Omental fat pad (tissue), 4 donors: ENCODE results near the gene MDP1. TPM values are rescaled to one million over a fixed set of nuclear protein-coding genes. Genes with fewer than 3 reads are reported as not detected.

ENCODE experiments used
- ATAC-seq: fragments of 150-250 bp; one replicate; pipeline ENCODE4 v1.9.1; 2016; ENCODE audit warnings: mild to moderate bottlenecking, moderate library complexity; ENCODE audit not compliant: low FRiP score
- DNase-seq: peaks from one replicate; pipeline ENCODE4 v3.0.0-alpha.2; 2019; ENCODE audit warnings: low spot score
- small RNA-seq: library from RNA; depleted of rRNA; stranded (forward); fragments of <200 nt; gene quantifications from one replicate; pipeline ENCODE3, GENCODE V24; 2016
- total RNA-seq, 4 donors: library from RNA; depleted of rRNA; stranded (reverse); fragments of >200 nt; gene quantifications; one replicate each; pipeline ENCODE4 v1.1.0, GENCODE V29; 2016
- TF ChIP-seq, protein P1 (sequence below), 3 donors: fragments of 450-650 bp; IDR thresholded peaks; one replicate each; pipeline ENCODE4 v1.5.1; 2016 to 2017; ENCODE audit warnings: antibody characterized with exemption in 3 of 3, mild to moderate bottlenecking in 3 of 3, moderate library complexity in 2 of 3

MDP1 gene
- total RNA-seq, 4 donors from 2014 or later = 9.0 to 18.1 (median 12.5) TPM

DNA sequence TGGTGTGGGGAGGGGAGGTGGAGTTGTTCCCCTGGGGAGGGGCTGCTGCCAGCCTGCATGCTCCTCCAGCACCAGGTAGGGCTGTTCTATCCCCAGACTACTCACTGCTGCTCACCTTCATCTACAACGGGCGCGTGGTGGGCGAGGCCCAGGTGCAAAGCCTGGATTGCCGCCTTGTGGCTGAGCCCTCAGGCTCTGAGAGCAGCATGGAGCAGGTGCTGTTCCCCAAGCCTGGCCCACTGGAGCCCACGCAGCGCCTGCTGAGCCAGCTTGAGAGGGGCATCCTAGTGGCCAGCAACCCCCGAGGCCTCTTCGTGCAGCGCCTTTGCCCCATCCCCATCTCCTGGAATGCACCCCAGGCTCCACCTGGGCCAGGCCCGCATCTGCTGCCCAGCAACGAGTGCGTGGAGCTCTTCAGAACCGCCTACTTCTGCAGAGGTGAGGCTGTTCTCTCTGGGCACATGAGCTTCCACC, 51.3 kb downstream of the MDP1 start:
- DNase-seq (no peak), ATAC-seq (no peak)
- TF ChIP-seq, protein P1, sequence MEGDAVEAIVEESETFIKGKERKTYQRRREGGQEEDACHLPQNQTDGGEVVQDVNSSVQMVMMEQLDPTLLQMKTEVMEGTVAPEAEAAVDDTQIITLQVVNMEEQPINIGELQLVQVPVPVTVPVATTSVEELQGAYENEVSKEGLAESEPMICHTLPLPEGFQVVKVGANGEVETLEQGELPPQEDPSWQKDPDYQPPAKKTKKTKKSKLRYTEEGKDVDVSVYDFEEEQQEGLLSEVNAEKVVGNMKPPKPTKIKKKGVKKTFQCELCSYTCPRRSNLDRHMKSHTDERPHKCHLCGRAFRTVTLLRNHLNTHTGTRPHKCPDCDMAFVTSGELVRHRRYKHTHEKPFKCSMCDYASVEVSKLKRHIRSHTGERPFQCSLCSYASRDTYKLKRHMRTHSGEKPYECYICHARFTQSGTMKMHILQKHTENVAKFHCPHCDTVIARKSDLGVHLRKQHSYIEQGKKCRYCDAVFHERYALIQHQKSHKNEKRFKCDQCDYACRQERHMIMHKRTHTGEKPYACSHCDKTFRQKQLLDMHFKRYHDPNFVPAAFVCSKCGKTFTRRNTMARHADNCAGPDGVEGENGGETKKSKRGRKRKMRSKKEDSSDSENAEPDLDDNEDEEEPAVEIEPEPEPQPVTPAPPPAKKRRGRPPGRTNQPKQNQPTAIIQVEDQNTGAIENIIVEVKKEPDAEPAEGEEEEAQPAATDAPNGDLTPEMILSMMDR (IDR thresholded peaks at IDR 0.05) = no peak

Small RNA genes within 50 kb of the gene (small RNA-seq; reads per million reads assigned to genes)
- gene AL136295.4 (not detected), gene CHMP4A (not detected), gene IPO4 (not detected), gene IRF9 (not detected), gene MDP1 (not detected)

Other genes starting within 250 kb of the MDP1 start
- gene DHRS4L2, start 227.1 kb downstream of the MDP1 start, total RNA-seq = 10 to 100 TPM; 10.6 to 17.7 (median 15.2) TPM
- under 1 TPM; 0.06 to 0.72 (median 0.30) TPM for gene CARMIL3, start 164.1 kb downstream of the MDP1 start, total RNA-seq
- not detected for gene CPNE6, start 144.5 kb downstream of the MDP1 start, total RNA-seq
- 10 to 100 TPM; 33.6 to 53.4 (median 42.9) TPM for gene PCK2, start 121.8 kb downstream of the MDP1 start, total RNA-seq
- gene DCAF11, start 101.3 kb downstream of the MDP1 start, total RNA-seq = 10 to 100 TPM; 50.1 to 76.0 (median 54.4) TPM
- gene NRL, start 101.1 kb downstream of the MDP1 start, total RNA-seq = 1 to 10 TPM in 3 of 4 donors, under 1 TPM in 1; 0.94 to 4.3 (median 1.3) TPM
- gene FITM1, start 85.4 kb downstream of the MDP1 start, total RNA-seq = 1 to 10 TPM in 2 of 4 donors, under 1 TPM in 1, not detected in 1; 0.96 to 2.8 (median 1.2) TPM
- gene PSME1, start 79.9 kb downstream of the MDP1 start, total RNA-seq = 100 to 1,000 TPM in 1 of 4 donors, 10 to 100 TPM in 3; 89.1 to 158 (median 96.8) TPM
- 10 to 100 TPM in 2 of 4 donors, 1 to 10 TPM in 2; 6.3 to 15.3 (median 10.0) TPM for gene EMC9, start 74.5 kb downstream of the MDP1 start, total RNA-seq
- gene PSME2, start 69.5 kb downstream of the MDP1 start, total RNA-seq = 10 to 100 TPM; 32.8 to 86.4 (median 70.3) TPM
- 10 to 100 TPM; 26.6 to 64.2 (median 37.8) TPM for gene RNF31, start 68.6 kb downstream of the MDP1 start, total RNA-seq
- gene IRF9, start 54.8 kb downstream of the MDP1 start, total RNA-seq = 100 to 1,000 TPM in 1 of 4 donors, 10 to 100 TPM in 3; 39.4 to 126 (median 66.3) TPM
- 10 to 100 TPM in 3 of 4 donors, 1 to 10 TPM in 1; 6.7 to 31.4 (median 16.3) TPM for gene REC8, start 44.0 kb downstream of the MDP1 start, total RNA-seq
- 100 to 1,000 TPM in 1 of 4 donors, 10 to 100 TPM in 3; 24.1 to 108 (median 34.4) TPM for gene IPO4, start 27.2 kb downstream of the MDP1 start, total RNA-seq
- gene TM9SF1, start 20.6 kb downstream of the MDP1 start, total RNA-seq = 10 to 100 TPM; 54.9 to 65.5 (median 60.9) TPM
- under 1 TPM in 2 of 4 donors, not detected in 2; 0.36 to 0.46 TPM for gene TSSK4, start 10.4 kb downstream of the MDP1 start, total RNA-seq
- 10 to 100 TPM; 51.8 to 82.7 (median 64.7) TPM for gene CHMP4A, start 2.6 kb downstream of the MDP1 start, total RNA-seq
- gene NEDD8, start 16.3 kb upstream of the MDP1 start, total RNA-seq = 100 to 1,000 TPM in 3 of 4 donors, 10 to 100 TPM in 1; 98.4 to 184 (median 126) TPM
- 10 to 100 TPM; 36.3 to 69.0 (median 47.0) TPM for gene GMPR2, start 16.9 kb upstream of the MDP1 start, total RNA-seq
- 10 to 100 TPM; 46.1 to 80.1 (median 63.6) TPM for gene TINF2, start 26.6 kb upstream of the MDP1 start, total RNA-seq
- 100 to 1,000 TPM in 2 of 4 donors, 10 to 100 TPM in 1, 1 to 10 TPM in 1; 2.0 to 114 (median 79.1) TPM for gene TGM1, start 47.1 kb upstream of the MDP1 start, total RNA-seq
- gene RABGGTA, start 55.5 kb upstream of the MDP1 start, total RNA-seq = 10 to 100 TPM; 20.7 to 30.9 (median 25.0) TPM
- 10 to 100 TPM; 14.3 to 42.5 (median 23.7) TPM for gene DHRS1, start 83.7 kb upstream of the MDP1 start, total RNA-seq
- gene NOP9, start 83.8 kb upstream of the MDP1 start, total RNA-seq = 10 to 100 TPM; 13.9 to 22.2 (median 17.8) TPM
- 10 to 100 TPM in 3 of 4 donors, 1 to 10 TPM in 1; 9.1 to 23.8 (median 14.3) TPM for gene CIDEB, start 91.9 kb upstream of the MDP1 start, total RNA-seq
- gene LTB4R2, start 94.1 kb upstream of the MDP1 start, total RNA-seq = 1 to 10 TPM; 4.7 to 9.0 (median 7.9) TPM
- gene LTB4R, start 95.4 kb upstream of the MDP1 start, total RNA-seq = 10 to 100 TPM in 3 of 4 donors, 1 to 10 TPM in 1; 5.0 to 16.7 (median 12.6) TPM
- 100 to 1,000 TPM in 1 of 4 donors, 10 to 100 TPM in 2, 1 to 10 TPM in 1; 9.7 to 144 (median 45.6) TPM for gene ADCY4, start 119.0 kb upstream of the MDP1 start, total RNA-seq
- 10 to 100 TPM in 2 of 4 donors, 1 to 10 TPM in 2; 9.0 to 18.0 (median 13.2) TPM for gene RIPK3, start 123.9 kb upstream of the MDP1 start, total RNA-seq
- 10 to 100 TPM in 3 of 4 donors, 1 to 10 TPM in 1; 9.2 to 53.3 (median 23.3) TPM for gene NFATC4, start 152.1 kb upstream of the MDP1 start, total RNA-seq
- gene NYNRIN, start 182.9 kb upstream of the MDP1 start, total RNA-seq = 10 to 100 TPM in 3 of 4 donors, 1 to 10 TPM in 1; 4.6 to 24.9 (median 13.0) TPM
- 1 to 10 TPM; 1.2 to 4.4 (median 2.8) TPM for gene CBLN3, start 213.6 kb upstream of the MDP1 start, total RNA-seq
- 10 to 100 TPM; 32.1 to 77.1 (median 43.5) TPM for gene KHNYN, start 213.9 kb upstream of the MDP1 start, total RNA-seq
- gene SDR39U1, start 226.7 kb upstream of the MDP1 start, total RNA-seq = 10 to 100 TPM; 28.4 to 35.9 (median 31.8) TPM